C1 segment of cervical spinal cord (tissue), 14 donors: ENCODE measurements around the gene FNIP1.
"Not testable (repeated sequence)": the region's sequence is repeated elsewhere in the genome, so short reads cannot be mapped to it uniquely, and the experiment has no call there.

Experiments used
- DNase-seq, 14 donors: peaks; one replicate each; lab custom pipeline; 2025; lab: John Stamatoyannopoulos, UW

FNIP1 gene

DNA sequence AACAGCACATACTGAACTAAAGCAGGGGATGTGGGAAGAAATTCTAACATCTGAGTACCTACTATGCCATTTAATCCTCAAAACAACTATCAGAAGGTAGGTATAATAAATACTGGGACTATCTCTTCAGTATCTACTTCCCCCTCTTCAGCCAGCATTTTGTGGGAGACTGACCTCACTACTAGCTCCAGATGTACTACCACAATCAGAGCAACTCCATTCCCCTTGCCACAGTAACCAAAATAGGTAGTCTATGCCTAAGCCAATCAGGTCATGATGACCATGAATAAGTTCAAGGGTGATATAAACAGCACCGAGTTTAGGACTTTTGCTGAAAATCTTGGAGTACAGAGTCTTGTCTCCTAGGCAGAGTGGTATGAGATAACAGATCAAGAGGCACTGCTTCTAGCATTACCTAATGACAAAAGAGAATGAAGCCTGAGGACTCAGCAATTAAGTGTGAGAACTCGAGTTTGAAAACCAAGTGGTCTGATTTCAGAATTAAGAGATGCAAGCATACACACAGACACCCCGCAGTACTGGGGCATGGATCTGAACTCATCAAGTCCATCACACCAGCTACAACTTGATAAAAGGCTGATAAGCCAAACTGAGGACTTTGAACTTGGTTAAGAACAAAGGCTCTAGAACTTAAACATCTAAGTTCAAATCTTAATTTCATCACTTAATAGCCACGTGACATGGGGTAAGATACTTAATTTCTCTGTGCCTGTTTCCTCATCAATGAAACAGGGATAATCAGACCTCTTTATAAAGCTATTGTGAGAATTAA, 9.7 kb downstream of the FNIP1 start:
- no peak for DNase-seq

DNA sequence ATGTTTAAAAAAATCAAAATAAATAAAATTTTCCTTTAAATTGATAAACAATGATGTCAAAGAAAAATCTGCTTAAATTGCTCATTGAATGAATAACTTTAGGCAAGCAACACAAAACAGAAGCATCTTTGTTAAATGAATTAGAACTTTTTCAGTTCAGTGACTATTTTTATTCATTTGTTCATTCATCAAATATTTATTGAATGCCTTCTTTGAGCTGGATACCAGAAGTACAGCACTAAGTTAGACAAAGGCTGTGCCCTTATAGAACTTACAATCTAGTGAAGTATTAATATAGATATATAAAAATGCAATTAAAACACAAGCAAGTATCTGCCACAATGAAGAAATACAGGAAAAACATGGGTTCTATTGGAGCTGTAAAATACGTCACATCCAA, 10.8 kb downstream of the FNIP1 start:
- no peak for DNase-seq

DNA sequence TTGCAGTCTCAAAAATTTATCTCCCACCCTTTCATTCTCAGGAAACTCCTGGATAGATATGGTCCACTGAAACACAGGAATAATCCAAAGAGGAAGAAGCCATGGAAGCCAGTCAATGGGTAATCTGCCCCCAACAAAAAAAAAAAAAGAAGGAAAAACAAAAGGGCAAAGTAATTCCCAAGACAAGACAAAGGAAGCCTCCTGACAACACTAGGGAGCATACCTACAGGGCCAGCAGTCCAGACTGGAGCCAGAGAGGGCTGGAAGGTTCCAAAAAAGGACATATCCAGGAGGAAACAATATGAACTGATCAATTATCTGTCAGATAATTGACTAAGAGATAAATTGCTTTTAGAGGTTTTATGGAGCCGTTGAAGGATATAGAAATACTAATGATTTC, 12.9 kb downstream of the FNIP1 start:
- DNase-seq, result no peak

DNA sequence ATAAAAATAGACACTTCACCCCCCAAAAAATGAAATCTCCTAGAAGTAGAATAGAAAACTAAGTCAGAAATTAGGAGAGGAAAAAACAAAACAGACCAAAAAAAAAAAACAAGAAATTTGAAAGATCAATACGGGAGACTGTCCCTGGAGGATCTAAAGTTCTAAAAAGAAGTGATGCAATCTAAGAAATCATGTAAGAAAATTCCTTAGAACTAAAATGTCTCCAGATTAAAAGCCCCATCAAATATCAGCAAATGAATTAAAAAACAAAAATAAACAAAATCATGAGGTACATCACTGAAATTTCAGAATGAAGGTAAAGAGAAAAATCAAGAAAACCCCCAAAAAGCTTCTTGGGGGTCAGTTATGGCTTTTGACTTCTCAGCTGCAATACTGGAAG, 13.5 kb downstream of the FNIP1 start:
- no peak for DNase-seq

DNA sequence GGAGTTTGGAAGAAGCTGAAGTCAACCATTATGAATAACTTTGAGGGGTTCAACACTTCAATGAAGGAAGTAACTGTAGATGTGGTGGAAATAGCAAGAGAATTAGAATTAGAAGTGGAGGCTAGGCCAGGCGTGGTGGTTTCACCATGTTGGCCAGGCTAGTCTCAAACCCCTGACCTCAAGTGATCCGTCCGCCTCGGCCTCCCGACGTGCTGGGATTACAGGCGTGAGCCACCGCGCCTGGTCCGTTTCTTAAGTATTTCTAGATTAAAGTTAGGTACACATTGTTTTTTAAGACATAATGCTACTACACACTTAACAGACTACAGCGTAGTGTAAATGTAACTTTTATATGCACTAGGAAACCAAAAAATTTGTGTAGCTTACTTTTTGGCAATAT, 14.1 kb downstream of the FNIP1 start:
- no peak for DNase-seq

DNA sequence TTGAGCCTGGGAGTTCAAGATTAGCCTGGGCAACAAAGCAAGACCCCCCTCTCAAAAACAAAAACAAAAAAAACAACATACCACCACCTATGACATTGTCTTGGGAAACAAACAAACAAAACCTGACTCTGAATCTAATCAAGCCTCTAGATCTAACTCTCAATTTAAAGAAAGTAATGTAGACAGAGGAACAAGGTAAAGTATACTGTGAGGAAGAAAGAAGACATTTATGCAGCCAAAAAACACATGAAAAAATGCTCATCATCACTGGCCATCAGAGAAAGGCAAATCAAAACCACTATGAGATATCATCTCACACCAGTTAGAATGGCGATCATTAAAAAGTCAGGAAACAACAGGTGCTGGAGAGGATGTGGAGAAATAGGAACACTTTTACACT, 18.7 kb downstream of the FNIP1 start:
- DNase-seq, result not testable (repeated sequence)

DNA sequence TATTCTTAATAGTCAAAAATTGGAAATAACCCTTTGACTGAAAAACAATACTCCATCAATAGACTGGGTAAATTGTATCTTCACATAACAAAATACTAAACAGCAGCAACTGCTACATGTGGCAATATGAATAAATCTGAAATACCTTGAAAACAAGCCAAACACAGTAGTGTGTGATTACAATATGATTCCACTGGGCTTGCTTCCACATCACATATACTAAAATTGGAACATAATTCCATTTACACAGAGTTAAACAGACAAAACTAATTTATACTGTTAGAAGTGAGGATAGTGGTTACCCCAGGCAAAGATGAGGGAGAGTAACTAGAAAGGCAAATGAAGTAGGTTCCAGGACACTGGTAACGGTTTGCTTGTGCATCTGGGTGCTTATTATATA, 20.4 kb downstream of the FNIP1 start:
- DNase-seq, result no peak

DNA sequence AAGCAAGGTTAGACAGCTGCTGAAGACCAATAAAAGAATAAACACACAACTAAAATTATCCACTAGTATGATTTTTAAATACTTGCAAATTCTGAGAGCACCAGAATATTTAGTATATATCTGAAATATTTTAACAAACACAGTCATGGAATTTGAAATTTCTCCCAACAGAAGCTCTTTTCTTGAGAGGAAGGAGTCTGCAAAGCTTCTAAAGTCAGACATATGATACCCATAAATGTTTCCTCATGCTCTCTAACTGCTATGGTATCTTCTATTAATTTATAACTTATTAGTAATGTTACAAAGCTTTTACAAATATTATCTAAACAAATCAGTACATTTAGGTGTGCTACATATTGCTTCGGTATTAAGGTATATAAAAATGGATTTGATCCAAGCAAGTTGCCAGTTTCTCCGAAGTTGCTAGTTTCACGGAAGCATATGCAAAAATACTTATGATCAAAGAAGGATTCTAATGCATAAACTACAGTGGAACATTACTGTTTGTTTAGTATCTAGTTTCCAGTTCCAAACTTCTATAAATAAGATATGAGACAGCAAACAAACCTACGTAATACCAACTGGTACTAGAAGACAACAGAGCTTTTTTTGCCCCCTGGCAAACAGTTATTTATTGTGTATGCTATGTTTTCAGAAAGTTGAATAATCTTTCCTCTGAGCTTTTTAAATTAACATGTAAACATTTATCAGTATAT, 22.0 kb downstream of the FNIP1 start:
- no peak for DNase-seq

DNA sequence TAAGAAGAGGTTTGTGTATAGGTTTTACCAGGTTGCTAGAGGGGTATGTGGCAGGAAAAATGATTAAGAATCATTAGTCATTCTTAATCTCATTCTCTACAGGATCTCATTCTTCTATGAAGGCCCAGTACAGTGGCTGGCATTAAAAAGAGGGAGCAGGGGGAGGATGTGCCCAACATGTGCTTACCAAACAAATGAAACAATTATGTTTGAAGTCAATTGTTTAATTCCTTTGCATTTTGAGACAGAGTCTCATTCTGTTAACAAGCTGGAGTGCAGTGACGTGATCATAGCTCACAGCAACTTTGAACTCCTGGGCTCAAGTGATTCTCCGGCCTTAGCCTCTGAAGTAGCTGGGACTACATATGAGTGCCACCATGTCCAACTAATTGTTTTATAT, 23.0 kb downstream of the FNIP1 start:
- DNase-seq, result peak in 8 of 14 donors; percentile 3 to 31 (median 16)

DNA sequence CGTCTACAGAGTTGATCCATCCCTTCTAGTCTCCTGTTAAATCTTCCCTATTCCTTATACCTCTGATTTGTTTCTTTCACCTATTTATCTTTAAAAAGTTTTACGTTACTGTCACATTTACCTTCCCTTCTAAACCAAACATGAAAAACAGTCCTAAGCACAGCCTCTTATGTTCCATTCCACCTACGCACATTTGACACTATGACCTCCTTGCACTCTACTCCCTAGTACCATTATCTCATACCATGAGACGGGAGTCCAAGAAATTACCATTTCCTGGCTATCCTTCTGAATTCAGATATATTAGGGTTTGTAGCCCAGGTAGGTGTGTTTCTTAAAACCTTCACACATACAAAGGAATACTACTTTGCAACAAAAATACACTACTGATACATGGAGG, 25.1 kb downstream of the FNIP1 start:
- DNase-seq, result no peak

DNA sequence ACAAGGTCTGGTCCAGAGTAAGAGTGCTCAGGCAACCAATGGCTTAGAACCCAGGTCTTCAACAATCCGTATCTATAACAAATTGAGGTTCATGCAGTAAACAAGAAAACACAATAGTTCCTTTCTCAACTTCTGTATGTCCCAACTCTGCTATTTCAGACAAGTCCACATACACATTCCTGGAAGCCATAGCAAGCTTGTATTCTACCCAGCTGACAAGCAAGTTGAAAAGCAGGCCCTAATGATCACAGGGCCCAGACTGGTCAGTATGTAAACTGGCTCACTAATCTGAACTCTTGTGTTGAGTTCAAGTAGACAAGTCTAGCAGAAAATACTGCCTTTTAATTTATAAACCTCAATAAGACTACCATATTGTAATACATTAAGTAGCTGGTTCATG, 26.9 kb downstream of the FNIP1 start:
- no peak for DNase-seq

DNA sequence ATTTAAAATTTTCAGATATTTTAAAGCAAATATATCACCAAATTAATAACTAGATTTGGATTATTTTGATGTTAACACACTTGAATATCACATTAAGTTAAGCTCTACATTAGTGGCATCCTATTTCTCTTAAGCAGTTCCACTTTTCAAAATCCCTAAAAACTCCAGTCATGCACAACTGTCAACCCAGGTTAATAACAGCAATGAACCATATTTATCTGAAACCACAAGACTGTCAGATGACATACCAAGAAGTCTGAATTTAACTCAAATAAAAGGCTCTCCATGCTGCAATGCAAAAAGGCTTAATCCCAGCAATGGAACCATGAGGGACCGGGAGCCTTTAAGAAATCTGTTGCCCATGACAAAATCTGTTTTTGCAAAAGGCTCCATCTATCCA, 27.5 kb downstream of the FNIP1 start:
- DNase-seq, result no peak

DNA sequence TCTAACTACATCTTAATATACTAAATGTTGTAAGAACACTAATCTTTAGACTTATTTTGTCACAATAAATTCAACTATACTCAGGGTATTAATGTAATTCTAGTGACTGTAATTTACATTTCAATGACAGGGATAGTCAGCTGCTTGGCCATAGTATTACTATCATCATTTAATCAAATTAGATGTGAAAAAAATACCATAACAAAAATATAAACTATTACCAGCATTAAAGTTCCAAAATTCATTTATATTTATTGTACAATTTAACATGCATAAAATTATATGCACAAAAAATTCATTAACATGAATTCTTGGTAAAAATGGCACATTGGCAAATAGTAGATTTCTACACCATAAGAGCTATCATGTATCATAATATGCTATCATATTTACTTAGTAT, 28.9 kb downstream of the FNIP1 start:
- DNase-seq, result no peak

DNA sequence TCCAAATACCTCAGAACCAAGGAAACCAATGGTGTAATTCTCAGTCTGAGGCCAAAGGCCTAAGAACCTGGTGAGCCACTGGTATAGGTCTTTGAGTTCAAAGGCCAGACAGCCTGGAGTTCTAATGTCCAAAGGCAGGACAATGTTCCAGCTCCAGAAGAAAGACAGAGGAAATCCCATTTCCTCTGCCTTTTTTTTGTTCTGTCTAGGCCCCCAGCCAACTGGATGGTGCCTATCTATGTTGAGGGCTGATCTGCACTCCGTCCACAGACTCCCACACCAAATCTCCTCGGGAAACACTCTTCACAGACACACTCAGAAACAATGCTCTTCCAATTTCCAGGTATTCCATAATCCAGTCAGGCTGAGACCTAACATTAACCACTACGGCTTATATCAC, 30.1 kb downstream of the FNIP1 start:
- DNase-seq, result no peak

DNA sequence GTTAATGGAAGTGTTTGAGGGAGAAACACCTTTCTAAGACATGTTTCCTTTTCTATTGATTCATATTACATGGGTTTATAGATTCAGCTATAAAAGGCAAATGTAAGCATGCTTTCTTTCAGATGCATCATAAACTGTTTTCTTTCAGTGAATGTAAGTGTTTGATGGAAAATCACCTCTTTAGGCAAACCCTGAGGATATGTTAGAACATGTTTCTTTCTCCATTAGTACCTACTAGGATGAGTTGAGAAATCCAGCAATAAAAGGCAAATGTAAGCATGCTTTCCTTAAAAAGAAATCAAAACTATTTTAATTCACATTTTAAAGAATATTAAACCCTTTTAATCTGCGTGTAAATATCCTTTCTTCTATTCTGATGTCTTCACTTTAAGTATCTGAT, 31.6 kb downstream of the FNIP1 start:
- no peak for DNase-seq

DNA sequence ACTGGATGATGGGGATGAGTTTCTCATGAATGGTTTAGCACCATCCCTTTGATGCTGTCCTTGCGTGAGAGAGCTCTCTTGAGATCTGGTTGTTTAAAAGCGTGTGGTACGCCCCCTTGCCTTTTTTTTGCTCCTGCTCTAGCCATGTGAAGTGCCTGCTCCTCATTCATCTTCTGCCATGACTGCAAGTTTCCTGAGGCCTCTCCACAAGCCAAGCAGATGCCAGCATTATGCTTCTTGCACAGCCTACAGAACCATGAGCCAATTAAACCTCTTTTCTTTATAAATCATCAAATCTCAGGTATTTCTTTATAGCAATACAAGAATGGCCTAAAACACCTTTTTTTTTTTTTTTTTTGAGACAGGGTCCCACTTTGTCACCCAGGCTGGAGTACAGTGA, 32.8 kb downstream of the FNIP1 start:
- no peak for DNase-seq

DNA sequence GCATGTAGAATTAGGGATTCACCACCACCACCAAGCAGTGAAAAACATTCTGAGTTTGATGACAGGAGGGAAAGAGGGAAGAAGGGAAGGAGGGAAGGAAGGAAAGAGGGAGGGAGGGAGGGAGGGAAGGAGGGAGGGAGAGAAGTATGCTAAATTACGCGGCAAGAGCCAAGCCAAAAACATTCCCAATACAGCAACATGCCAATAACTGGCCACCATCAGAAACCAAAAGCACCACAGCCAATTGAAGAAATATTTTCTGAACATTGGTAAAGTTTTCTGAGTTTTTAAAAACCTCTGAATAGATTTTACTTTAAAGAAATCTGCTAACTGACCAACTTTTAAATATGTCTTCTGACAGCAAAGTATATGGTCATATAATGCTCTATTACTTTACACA, 36.0 kb downstream of the FNIP1 start:
- DNase-seq, result no peak

DNA sequence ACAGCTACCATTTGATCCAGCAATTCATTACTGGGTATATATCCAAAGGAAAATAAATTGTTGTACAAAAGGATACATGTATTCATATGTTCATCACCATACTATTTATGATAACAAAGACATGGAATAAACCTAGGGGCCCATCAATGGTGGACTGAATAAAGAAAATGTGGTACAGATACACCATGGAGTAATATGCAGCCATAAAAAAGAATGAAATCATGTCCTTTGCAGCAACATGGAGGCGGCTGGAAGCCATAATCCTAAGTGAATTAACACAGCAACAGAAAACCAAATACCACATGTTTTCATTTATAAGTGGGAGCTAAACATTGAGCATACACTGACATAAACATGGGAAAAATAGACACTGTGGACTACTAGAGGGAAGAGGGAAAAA, 37.1 kb downstream of the FNIP1 start:
- DNase-seq, result no peak

DNA sequence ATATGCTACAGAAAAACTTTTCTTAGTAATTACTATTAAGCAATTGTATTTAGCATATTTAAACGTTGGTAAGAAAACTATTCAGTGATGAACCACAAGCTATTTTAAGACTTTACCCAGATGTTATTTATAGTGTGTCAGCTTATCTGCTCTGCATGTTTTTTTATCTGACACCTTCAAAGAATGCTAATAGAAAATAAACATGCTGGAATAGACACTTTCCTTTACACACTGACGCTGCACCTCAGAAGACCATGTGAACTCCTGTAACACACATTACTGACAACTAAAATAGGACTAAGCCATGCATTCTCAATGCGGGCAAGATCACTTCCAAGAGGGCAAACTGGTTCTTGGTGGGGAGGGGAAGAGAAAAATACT, 38.3 kb downstream of the FNIP1 start:
- no peak for DNase-seq

DNA sequence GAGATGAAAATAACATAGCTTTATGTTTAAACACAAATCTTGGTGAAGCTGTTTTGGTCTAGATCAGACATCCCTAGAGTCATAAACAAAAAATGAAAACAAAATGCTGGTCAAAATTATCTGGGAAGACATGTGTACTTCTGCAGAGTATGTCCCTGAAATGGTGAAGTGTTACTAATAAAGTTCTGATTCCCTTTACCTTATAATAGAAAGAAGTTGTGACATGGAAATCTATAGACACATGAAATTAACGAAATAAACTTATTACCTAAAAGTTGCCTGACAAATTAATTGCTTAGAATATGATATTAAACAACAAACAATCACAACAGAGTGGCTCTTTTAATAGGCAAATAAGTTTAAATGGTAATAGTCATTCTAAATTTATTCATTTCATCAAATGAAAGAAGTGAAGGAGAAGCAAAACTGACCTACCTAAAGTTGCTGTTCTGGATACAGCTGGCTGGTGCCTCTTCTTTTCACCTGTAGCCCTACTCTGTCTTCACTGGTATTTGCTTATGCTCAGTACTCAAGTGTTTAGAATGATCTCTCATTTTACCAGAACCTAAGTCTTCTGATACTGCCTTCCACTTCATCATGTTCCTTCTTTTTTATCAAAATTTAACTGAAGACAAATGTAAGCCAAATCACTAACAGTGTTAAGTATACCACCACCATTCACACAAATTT, 38.8 kb downstream of the FNIP1 start:
- no peak for DNase-seq

DNA sequence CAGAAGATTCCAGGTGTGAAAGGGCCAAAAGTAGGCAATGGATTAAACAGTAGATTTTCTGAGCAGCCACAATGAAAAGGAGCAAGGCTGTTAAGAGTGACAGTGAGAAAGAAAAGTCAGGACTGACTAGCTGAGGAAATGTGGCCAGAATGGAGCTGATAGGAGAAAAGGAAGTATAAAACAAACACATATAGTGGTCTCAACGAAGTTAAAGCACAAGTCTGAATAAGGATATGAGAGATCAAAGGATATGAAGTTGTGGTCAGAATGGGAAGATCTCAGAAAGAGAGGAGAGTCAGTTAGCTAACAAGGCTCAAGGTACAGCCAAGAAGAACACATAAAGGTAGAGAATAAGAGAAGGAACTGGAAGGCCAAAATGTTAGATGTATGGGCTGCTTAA, 39.9 kb downstream of the FNIP1 start:
- DNase-seq, result no peak

DNA sequence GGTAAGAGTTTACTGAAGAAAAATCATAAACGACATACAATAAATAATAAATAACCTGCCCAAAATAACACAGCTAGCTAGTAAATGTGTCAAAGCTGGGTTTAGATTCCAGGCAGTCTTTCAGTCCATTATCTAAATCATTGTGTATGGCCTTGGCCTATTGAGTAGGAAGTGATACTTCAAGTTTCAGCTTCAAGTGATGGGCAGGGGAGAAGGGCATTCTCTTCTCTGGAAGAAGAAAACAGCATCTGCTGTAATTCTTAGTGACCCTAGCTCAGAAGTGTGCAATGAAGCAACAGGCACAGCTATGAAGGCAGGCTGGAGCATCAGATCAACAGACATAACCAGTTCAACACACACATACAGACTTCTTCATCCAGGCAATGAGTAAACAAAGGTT, 42.5 kb downstream of the FNIP1 start:
- DNase-seq, result no peak

DNA sequence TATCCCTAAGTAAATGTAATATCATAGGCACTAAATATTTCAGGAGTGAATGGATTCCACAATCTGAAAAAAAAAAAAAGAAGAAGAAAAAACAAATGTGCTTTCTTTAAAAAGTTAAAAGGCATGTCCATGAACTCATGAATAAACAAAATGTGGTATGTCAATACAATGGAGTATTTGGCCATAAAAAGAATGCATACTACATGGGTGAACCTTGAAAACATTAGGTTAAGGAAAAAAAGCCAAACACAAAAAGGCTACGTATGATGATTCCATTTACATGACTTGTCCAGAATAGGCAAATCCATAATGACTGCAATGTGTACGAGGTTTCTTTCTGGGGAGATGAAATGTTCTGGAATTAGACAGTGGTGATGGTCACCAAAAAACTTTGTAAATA, 45.3 kb downstream of the FNIP1 start:
- no peak for DNase-seq
